Keratinocyte (primary cell): ENCODE results near the gene ZNF593OS.

Experiments
- CTCF ChIP-seq, 3 experiments: IDR thresholded peaks in 1 of 3; conservative IDR thresholded peaks in 1 of 3; optimal IDR thresholded peaks in 1 of 3; 2 replicates in 2 of 3; 3 replicates in 1 of 3; pipeline versions ENCODE3 to v1.5.1; 2011; ENCODE audit warnings: low read length in 3 of 3, mild to moderate bottlenecking in 3 of 3, moderate library complexity in 2 of 3, control low read depth in 1 of 3, inconsistent platforms in 1 of 3; ENCODE audit not compliant: insufficient read depth in 2 of 3; ENCODE audit errors: extremely low read depth in 1 of 3
- EZH2 ChIP-seq: IDR thresholded peaks from one replicate; pipeline ENCODE4 v1.6.1; 2012; ENCODE audit warnings: inconsistent platforms, mild to moderate bottlenecking, low read length, moderate library complexity

GRCh38 chr1:26184086-26184485, 12.5 kb upstream of the ZNF593OS start:
- no peak for TF ChIP-seq CTCF (optimal IDR thresholded peaks at IDR 0.05 in 1 of 3, IDR thresholded peaks at IDR 0.05 in 1 of 3, conservative IDR thresholded peaks at IDR 0.05 in 1 of 3; ENCODE audit: extremely low read depth in 1 of 3, insufficient read depth in 2 of 3, low read length in 3 of 3)
- no peak for TF ChIP-seq EZH2
